ENCODE data around the gene TXK.

The TXK gene

DNA sequence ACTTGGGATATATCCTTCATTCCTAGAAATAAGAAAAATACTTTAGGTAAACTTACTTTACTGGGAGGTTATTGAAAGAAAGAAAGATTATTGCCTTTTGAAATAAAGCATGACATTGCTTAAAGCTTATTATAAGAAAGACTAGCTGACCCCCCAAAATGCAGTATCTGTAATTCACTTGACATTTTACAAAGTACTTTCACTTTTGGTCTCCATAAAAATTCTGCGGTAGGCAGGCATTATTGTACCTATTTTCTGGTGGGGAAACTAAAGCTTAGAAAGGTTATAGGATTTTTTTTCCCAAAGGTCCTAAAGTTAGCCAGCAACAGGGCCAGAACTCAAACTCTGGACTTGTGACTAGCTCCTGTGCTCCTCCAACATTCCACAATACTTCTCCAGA is 29.7 kb upstream of the TXK start:
- Histone ChIP-seq H2AFZ (no peak overlapping the region), H3K27me3 (ENCODE audit: control insufficient read depth, insufficient read depth, low read length) (no peaks in the 10 kb centered on the region), H3K79me2 (no peaks in the 10 kb centered on the region), H3K4me3 (ENCODE audit: low read depth, low read length) (no peak overlapping the region), H3K9me3 (ENCODE audit: control insufficient read depth, low read length) (no peaks in the 10 kb centered on the region), H3K27ac (no peak overlapping the region), H3K9ac (no peak overlapping the region), H3K4me2 (ENCODE audit: low read length) (no peak overlapping the region), H3K4me1 (no peaks in the 10 kb centered on the region), H3K36me3 (ENCODE audit: control insufficient read depth, insufficient read depth, low read length) (no peaks in the 10 kb centered on the region)
- TF ChIP-seq, protein P1, sequence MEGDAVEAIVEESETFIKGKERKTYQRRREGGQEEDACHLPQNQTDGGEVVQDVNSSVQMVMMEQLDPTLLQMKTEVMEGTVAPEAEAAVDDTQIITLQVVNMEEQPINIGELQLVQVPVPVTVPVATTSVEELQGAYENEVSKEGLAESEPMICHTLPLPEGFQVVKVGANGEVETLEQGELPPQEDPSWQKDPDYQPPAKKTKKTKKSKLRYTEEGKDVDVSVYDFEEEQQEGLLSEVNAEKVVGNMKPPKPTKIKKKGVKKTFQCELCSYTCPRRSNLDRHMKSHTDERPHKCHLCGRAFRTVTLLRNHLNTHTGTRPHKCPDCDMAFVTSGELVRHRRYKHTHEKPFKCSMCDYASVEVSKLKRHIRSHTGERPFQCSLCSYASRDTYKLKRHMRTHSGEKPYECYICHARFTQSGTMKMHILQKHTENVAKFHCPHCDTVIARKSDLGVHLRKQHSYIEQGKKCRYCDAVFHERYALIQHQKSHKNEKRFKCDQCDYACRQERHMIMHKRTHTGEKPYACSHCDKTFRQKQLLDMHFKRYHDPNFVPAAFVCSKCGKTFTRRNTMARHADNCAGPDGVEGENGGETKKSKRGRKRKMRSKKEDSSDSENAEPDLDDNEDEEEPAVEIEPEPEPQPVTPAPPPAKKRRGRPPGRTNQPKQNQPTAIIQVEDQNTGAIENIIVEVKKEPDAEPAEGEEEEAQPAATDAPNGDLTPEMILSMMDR (IDR thresholded peaks at IDR 0.05), result no peak

GRCh38 chr4:48162162-48162561 is 28.1 kb upstream of the TXK start:
- no peak overlapping the region for H3K4me3 ChIP-seq (ENCODE audit: low read depth, low read length)
- no peaks in the 10 kb centered on the region for H3K9me3 ChIP-seq (ENCODE audit: control insufficient read depth, low read length)
- H3K9ac ChIP-seq, result no peak overlapping the region
- TF ChIP-seq, protein P1 (IDR thresholded peaks at IDR 0.05), result no peak
- no peaks in the 10 kb centered on the region for H3K36me3 ChIP-seq (ENCODE audit: control insufficient read depth, insufficient read depth, low read length)
- no peak overlapping the region for H3K4me2 ChIP-seq (ENCODE audit: low read length)
- H3K27ac ChIP-seq, result no peak overlapping the region
- no peaks in the 10 kb centered on the region for H3K4me1 ChIP-seq
- no peak overlapping the region for H2AFZ ChIP-seq
- H3K79me2 ChIP-seq, result no peaks in the 10 kb centered on the region
- H3K27me3 ChIP-seq (ENCODE audit: control insufficient read depth, insufficient read depth, low read length), result no peaks in the 10 kb centered on the region

GRCh38 chr4:48157271-48157670 is 23.2 kb upstream of the TXK start:
- H3K4me2 ChIP-seq (ENCODE audit: low read length), result no peak overlapping the region

GRCh38 chr4:48156423-48156822 is 22.4 kb upstream of the TXK start:
- H2AFZ ChIP-seq, result no peak overlapping the region
- H3K9ac ChIP-seq, result no peak overlapping the region
- no peak overlapping the region for H3K4me2 ChIP-seq (ENCODE audit: low read length)
- H3K36me3 ChIP-seq (ENCODE audit: control insufficient read depth, insufficient read depth, low read length), result no peaks in the 10 kb centered on the region
- H3K9me3 ChIP-seq (ENCODE audit: control insufficient read depth, low read length), result no peaks in the 10 kb centered on the region
- TF ChIP-seq, protein P1 (IDR thresholded peaks at IDR 0.05), result no peak
- H3K27ac ChIP-seq, result no peak overlapping the region
- H3K79me2 ChIP-seq, result no peaks in the 10 kb centered on the region
- no peaks in the 10 kb centered on the region for H3K27me3 ChIP-seq (ENCODE audit: control insufficient read depth, insufficient read depth, low read length)
- H3K4me1 ChIP-seq, result no peaks in the 10 kb centered on the region
- H3K4me3 ChIP-seq (ENCODE audit: low read depth, low read length), result no peak overlapping the region

More at GRCh38 chr4:48157271-48157670, 23.2 kb upstream of the TXK start:
- Histone ChIP-seq H3K9me3 (ENCODE audit: control insufficient read depth, low read length) (no peaks in the 10 kb centered on the region), H2AFZ (no peak overlapping the region), H3K4me1 (no peaks in the 10 kb centered on the region), H3K9ac (no peak overlapping the region), H3K4me3 (ENCODE audit: low read depth, low read length) (no peak overlapping the region), H3K27me3 (ENCODE audit: control insufficient read depth, insufficient read depth, low read length) (no peaks in the 10 kb centered on the region), H3K36me3 (ENCODE audit: control insufficient read depth, insufficient read depth, low read length) (no peaks in the 10 kb centered on the region), H3K79me2 (no peaks in the 10 kb centered on the region), H3K27ac (no peak overlapping the region)
- TF ChIP-seq, protein P1 (IDR thresholded peaks at IDR 0.05), result no peak

- Histone ChIP-seq H3K9ac (no peak overlapping the region), H3K79me2 (no peaks in the 10 kb centered on the region), H3K4me2 (ENCODE audit: low read length) (no peak overlapping the region), H3K4me1 (no peaks in the 10 kb centered on the region), H3K4me3 (ENCODE audit: low read depth, low read length) (no peak overlapping the region), H3K36me3 (ENCODE audit: control insufficient read depth, insufficient read depth, low read length) (no peaks in the 10 kb centered on the region), H3K9me3 (ENCODE audit: control insufficient read depth, low read length) (no peaks in the 10 kb centered on the region), H3K27ac (no peak overlapping the region), H2AFZ (no peak overlapping the region), H3K27me3 (ENCODE audit: control insufficient read depth, insufficient read depth, low read length) (no peaks in the 10 kb centered on the region)
- TF ChIP-seq, protein P1 (IDR thresholded peaks at IDR 0.05), result no peak
These were observed 19.9 kb upstream of the TXK start for GRCh38 chr4:48153791-48154550.

Measured in parathyroid adenoma (tissue), 2 donors.